AG09309 (cell line): ENCODE measurements around the gene ETV4.

Experiments used
- DNase-seq: peaks from one replicate; pipeline ENCODE4 v3.0.0-alpha.2; 2010; ENCODE audit warnings: low read depth
- H3K4me3 ChIP-seq: 2 replicates; pipeline ENCODE4 v1.5.1; 2011; ENCODE audit warnings: mild to moderate bottlenecking, low read depth, low read length, moderate library complexity; ENCODE audit not compliant: control insufficient read depth
- CTCF ChIP-seq: IDR thresholded peaks from 2 replicates; pipeline ENCODE4 v1.5.1; 2011; ENCODE audit warnings: mild to moderate bottlenecking, low read depth, low read length, inconsistent platforms; ENCODE audit not compliant: insufficient read depth, control insufficient read depth; ENCODE audit errors: missing control alignments

ETV4 gene

GRCh38 chr17:43587647-43588046 lies 41.5 kb upstream of the ETV4 start:
- DNase-seq = no peak
- H3K4me3 ChIP-seq = no peak overlapping the region
- TF ChIP-seq CTCF = no peak

- H3K4me3 ChIP-seq = no peak overlapping the region
- DNase-seq = no peak
- no peak for TF ChIP-seq CTCF
These were observed 38.5 kb upstream of the ETV4 start for GRCh38 chr17:43584666-43585102.

- no peak for DNase-seq
- no peak for TF ChIP-seq CTCF
These were observed 37.2 kb upstream of the ETV4 start for GRCh38 chr17:43583332-43583731.

DNA sequence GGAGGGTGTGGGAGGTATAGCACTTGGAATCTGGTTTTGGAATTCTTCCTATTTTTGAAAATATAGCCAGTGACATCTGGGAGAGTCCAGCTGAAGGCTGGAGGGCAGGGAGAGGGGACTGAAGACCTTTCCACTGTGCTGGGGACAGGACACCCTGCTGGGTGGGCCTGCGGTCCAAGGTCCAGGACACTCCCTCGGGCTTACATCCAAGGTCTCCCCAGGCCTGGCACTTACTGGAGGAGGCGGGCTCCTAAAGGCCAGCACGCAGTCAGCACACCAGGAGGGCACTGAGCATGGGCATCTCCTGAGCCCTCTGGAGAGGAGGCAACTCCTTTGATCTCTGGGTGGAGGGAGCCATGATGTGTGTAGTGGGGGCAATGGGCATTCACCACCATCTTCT lies 35.5 kb upstream of the ETV4 start:
- H3K4me3 ChIP-seq = no peak overlapping the region
- no peak for DNase-seq
- TF ChIP-seq CTCF = no peak

More at GRCh38 chr17:43583332-43583731, 37.2 kb upstream of the ETV4 start:
- H3K4me3 ChIP-seq = no peak overlapping the region

- H3K4me3 ChIP-seq = no peak overlapping the region
- DNase-seq = no peak
- no peak for TF ChIP-seq CTCF
These were observed 35.0 kb upstream of the ETV4 start for GRCh38 chr17:43581130-43581529.

- peak; percentile 67 for DNase-seq
- TF ChIP-seq CTCF = no peak
- no peak overlapping the region for H3K4me3 ChIP-seq
These were observed 33.5 kb upstream of the ETV4 start for GRCh38 chr17:43579566-43580140.

GRCh38 chr17:43578699-43579565 lies 32.8 kb upstream of the ETV4 start:
- no peak for DNase-seq
- TF ChIP-seq CTCF = no peak
- H3K4me3 ChIP-seq = no peak overlapping the region
